HG03469 (cell line): ENCODE data around the gene ANKRD11.
"Not testable (repeated sequence)": the region's sequence is repeated elsewhere in the genome, so short reads cannot be mapped to it uniquely, and the experiment has no call there.

ENCODE experiments used
- ATAC-seq: cut with Tn5 transposase; IDR thresholded peaks from one replicate; pipeline ENCODE4 v1.9.1; 2021; ENCODE audit warnings: mild to moderate bottlenecking, moderate library complexity, moderate number of reproducible peaks; ENCODE audit not compliant: unreplicated experiment

Gene ANKRD11

GRCh38 chr16:89256651-89257254 lies 233.6 kb downstream of the ANKRD11 start:
- no peak for ATAC-seq

- no peak for ATAC-seq
These were observed 236.6 kb downstream of the ANKRD11 start for GRCh38 chr16:89253548-89254287.

- ATAC-seq: no peak
These were observed 242.0 kb downstream of the ANKRD11 start for GRCh38 chr16:89248196-89248982.

- not testable (repeated sequence) for ATAC-seq
These were observed 242.7 kb downstream of the ANKRD11 start for GRCh38 chr16:89247734-89248075.

- no peak for ATAC-seq
These were observed 243.2 kb downstream of the ANKRD11 start for GRCh38 chr16:89246903-89247733.

GRCh38 chr16:89246383-89246902 lies 243.9 kb downstream of the ANKRD11 start:
- no peak for ATAC-seq

GRCh38 chr16:89244754-89245153 lies 245.6 kb downstream of the ANKRD11 start:
- no peak for ATAC-seq

- ATAC-seq: not testable (repeated sequence)
These were observed 246.1 kb downstream of the ANKRD11 start for GRCh38 chr16:89244264-89244663.

- ATAC-seq: no peak
These were observed 246.7 kb downstream of the ANKRD11 start for GRCh38 chr16:89243664-89244063.

GRCh38 chr16:89242795-89243200 lies 247.6 kb downstream of the ANKRD11 start:
- ATAC-seq: no peak

- no peak for ATAC-seq
These were observed 249.0 kb downstream of the ANKRD11 start for GRCh38 chr16:89241187-89242007.

GRCh38 chr16:89237733-89238132 lies 252.6 kb downstream of the ANKRD11 start:
- no peak for ATAC-seq

- no peak for ATAC-seq
These were observed 256.5 kb downstream of the ANKRD11 start for GRCh38 chr16:89233678-89234490.

GRCh38 chr16:89232107-89232506 lies 258.3 kb downstream of the ANKRD11 start:
- ATAC-seq: no peak

GRCh38 chr16:89230255-89230654 lies 260.1 kb downstream of the ANKRD11 start:
- no peak for ATAC-seq

- no peak for ATAC-seq
These were observed 265.7 kb downstream of the ANKRD11 start for GRCh38 chr16:89224665-89225064.

- no peak for ATAC-seq
These were observed 267.4 kb downstream of the ANKRD11 start for GRCh38 chr16:89222931-89223330.

GRCh38 chr16:89221604-89222003 lies 268.8 kb downstream of the ANKRD11 start:
- no peak for ATAC-seq

GRCh38 chr16:89219365-89219764 lies 271.0 kb downstream of the ANKRD11 start:
- no peak for ATAC-seq
